MCF 10A (cell line): Measurements from ENCODE around the gene UBXN11. TPM values are rescaled to one million over a fixed set of nuclear protein-coding genes. Genes with fewer than 3 reads are reported as not detected.

Experiments
- BruUV-seq: library from RNA; stranded (reverse); fragments of 400-500 nt; replicated peaks from 2 replicates; lab custom pipeline; 2021; lab: Mats Ljungman, UMichigan
- CTCF ChIA-PET: fragments of 300-600 bp; sonication (Branson Sonifier 250); formaldehyde crosslinking; extraction: SDS; loops from one replicate; lab custom pipeline; 2021; ENCODE audit warnings: antibody characterized with exemption, inconsistent platforms; lab: Yijun Ruan, JAX
- POLR2A ChIA-PET: fragments of 300-600, 350-650 bp; sonication (Branson Sonifier 250); formaldehyde crosslinking; extraction: SDS; loops from one replicate; lab custom pipeline; 2020; ENCODE audit warnings: antibody characterized with exemption, inconsistent platforms; lab: Yijun Ruan, JAX
- DNase-seq: peaks from one replicate; pipeline ENCODE4 v3.0.0-alpha.2; 2018; ENCODE audit not compliant: unreplicated experiment
- H3K27ac Mint-ChIP-seq: one replicate; pipeline ENCODE4 v1.8.0; 2022; ENCODE audit warnings: mild to moderate bottlenecking, low read depth, mixed read lengths; ENCODE audit not compliant: unreplicated experiment
- H3K27me3 Mint-ChIP-seq: one replicate; pipeline ENCODE4 v1.8.0; 2022; ENCODE audit warnings: mixed read lengths; ENCODE audit not compliant: insufficient read depth, unreplicated experiment
- H3K36me3 Mint-ChIP-seq: one replicate; pipeline ENCODE4 v1.8.0; 2022; ENCODE audit warnings: mild to moderate bottlenecking, moderate library complexity, mixed read lengths; ENCODE audit not compliant: insufficient read depth, unreplicated experiment
- H3K4me1 Mint-ChIP-seq: one replicate; pipeline ENCODE4 v1.8.0; 2022; ENCODE audit warnings: mixed read lengths; ENCODE audit not compliant: insufficient read depth, unreplicated experiment
- H3K4me3 Mint-ChIP-seq: one replicate; pipeline ENCODE4 v1.8.0; 2022; ENCODE audit warnings: mild to moderate bottlenecking, moderate library complexity, mixed read lengths; ENCODE audit not compliant: unreplicated experiment
- H3K9me3 Mint-ChIP-seq: one replicate; pipeline ENCODE4 v1.8.0; 2022; ENCODE audit warnings: mixed read lengths; ENCODE audit not compliant: unreplicated experiment
- intact Hi-C: fragments of 100-400 bp; cut with micrococcal nuclease; formaldehyde crosslinking; loops from 2 replicates; pipeline ENCODE4 v1.14.1; 2022
- total RNA-seq: library from RNA; stranded (reverse); gene quantifications from 2 replicates; pipeline ENCODE4 v1.2.3, GENCODE V29; 2022
- TF ChIP-seq, protein P1 (sequence below): fragments of 200-600 bp; IDR thresholded peaks from one replicate; pipeline ENCODE4 v1.8.0; 2022; ENCODE audit warnings: antibody characterized with exemption, mild to moderate bottlenecking; ENCODE audit not compliant: unreplicated experiment

Gene UBXN11
- total RNA-seq, 1 experiment from 2014 or later, result 17.7 TPM

DNA sequence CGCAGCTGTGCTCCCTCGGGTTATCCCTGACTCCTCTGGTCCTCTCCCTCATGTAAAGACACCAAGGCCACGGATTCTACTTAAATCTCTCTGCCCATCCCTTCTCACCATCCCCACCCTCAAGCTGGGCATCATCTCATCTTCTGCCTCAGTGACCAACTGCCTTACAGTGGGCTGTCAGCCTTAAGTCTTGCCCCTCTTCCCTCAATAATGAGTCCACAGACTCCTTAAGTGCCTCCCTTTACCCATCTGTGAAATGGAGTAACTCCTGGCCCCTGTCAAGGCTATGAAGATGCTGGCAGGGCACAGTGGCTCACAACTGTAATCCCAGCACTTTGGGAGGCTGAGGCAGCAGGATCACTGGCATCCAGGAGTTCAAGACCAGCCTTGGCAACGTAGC lies 14.5 kb downstream of the UBXN11 start:
- Mint-ChIP-seq H3K36me3 (peaks cover 5% of the 10 kb centered on the region), H3K9me3 (no peaks in the 10 kb centered on the region), H3K4me1 (no peaks in the 10 kb centered on the region), H3K4me3 (no peak overlapping the region), H3K27ac (no peak overlapping the region), H3K27me3 (no peaks in the 10 kb centered on the region)
- CTCF ChIA-PET, result interaction anchor here (0.7 kb wide), 1 partner anchor 38 kb away, joined by 3 read pairs; no protein-coding TSS in a partner anchor
- TF ChIP-seq, protein P1, sequence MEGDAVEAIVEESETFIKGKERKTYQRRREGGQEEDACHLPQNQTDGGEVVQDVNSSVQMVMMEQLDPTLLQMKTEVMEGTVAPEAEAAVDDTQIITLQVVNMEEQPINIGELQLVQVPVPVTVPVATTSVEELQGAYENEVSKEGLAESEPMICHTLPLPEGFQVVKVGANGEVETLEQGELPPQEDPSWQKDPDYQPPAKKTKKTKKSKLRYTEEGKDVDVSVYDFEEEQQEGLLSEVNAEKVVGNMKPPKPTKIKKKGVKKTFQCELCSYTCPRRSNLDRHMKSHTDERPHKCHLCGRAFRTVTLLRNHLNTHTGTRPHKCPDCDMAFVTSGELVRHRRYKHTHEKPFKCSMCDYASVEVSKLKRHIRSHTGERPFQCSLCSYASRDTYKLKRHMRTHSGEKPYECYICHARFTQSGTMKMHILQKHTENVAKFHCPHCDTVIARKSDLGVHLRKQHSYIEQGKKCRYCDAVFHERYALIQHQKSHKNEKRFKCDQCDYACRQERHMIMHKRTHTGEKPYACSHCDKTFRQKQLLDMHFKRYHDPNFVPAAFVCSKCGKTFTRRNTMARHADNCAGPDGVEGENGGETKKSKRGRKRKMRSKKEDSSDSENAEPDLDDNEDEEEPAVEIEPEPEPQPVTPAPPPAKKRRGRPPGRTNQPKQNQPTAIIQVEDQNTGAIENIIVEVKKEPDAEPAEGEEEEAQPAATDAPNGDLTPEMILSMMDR, result no peak
- BruUV-seq, result no TSS peak
- POLR2A ChIA-PET, result interaction anchor here (0.9 kb wide), 1 partner anchor 14 kb away, joined by 3 read pairs; no protein-coding TSS in a partner anchor
- intact Hi-C loops, result no loop called here
- DNase-seq, result no peak

DNA sequence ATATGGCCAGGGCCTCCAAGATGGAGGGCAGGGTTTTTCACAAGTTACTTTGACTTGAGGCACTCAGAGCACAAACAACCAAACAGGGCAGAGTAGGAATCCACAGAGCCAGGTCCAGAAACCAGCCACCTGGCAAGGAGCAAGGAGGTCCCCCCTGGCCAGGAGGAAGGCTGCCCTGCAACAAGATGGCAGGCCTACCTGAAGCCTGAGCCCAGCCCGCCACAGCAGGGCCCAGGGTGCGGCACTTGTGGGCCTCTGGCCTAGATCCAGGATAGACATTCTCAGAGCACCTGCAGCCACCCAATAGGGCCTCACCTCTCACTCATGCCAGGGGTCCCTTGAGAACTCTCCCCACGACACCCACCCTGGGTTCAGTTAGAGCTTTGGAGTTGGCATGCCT lies 15.0 kb downstream of the UBXN11 start:
- intact Hi-C loops, result no loop called here

DNA sequence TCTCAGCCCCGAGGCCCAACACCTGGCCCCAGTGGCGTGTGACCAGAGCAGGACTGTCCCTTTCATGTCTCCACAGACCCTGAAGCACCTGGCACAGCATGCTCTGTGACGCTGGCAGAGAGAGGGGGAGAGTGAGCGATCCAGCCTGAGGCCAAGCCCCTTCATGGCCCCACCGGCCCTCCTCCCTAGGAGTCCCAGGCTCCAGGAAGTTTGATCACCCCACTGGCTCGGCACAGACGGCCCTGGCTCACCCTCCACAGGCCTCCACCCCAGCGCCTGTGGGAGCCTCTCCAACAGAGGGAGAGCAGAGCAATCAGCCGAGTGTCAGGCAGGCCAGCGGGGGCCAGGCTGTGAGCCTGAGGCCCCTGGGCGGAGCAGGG lies 15.6 kb downstream of the UBXN11 start:
- ChIA-PET POLR2A (interaction anchor here (0.6 to 2.6 kb wide), 2 partner anchors 8 to 11 kb away, joined by 4 to 9 read pairs; partner anchors contain the start of gene SH3BGRL3), CTCF (interaction anchor here (1.0 kb wide), 1 partner anchor 15 kb away, joined by 4 read pairs; no protein-coding TSS in a partner anchor)
- Mint-ChIP-seq H3K9me3 (no peaks in the 10 kb centered on the region), H3K27me3 (no peaks in the 10 kb centered on the region), H3K4me1 (no peaks in the 10 kb centered on the region), H3K27ac (no peak overlapping the region), H3K4me3 (no peak overlapping the region), H3K36me3 (peaks cover 5% of the 10 kb centered on the region)
- TF ChIP-seq, protein P1, result no peak
- intact Hi-C loops, result no loop called here
- DNase-seq, result no peak
- BruUV-seq, result no TSS peak

More for the DNA sequence above, 15.0 kb downstream of the UBXN11 start:
- H3K4me3 Mint-ChIP-seq, result no peak overlapping the region
- no peaks in the 10 kb centered on the region for H3K9me3 Mint-ChIP-seq
- no TSS peak for BruUV-seq
- peaks cover 5% of the 10 kb centered on the region for H3K36me3 Mint-ChIP-seq
- no peak for DNase-seq
- TF ChIP-seq, protein P1, result no peak
- ChIA-PET CTCF (no interaction called here), POLR2A (no interaction called here)
- H3K27me3 Mint-ChIP-seq, result no peaks in the 10 kb centered on the region
- H3K4me1 Mint-ChIP-seq, result no peaks in the 10 kb centered on the region
- H3K27ac Mint-ChIP-seq, result no peak overlapping the region

DNA sequence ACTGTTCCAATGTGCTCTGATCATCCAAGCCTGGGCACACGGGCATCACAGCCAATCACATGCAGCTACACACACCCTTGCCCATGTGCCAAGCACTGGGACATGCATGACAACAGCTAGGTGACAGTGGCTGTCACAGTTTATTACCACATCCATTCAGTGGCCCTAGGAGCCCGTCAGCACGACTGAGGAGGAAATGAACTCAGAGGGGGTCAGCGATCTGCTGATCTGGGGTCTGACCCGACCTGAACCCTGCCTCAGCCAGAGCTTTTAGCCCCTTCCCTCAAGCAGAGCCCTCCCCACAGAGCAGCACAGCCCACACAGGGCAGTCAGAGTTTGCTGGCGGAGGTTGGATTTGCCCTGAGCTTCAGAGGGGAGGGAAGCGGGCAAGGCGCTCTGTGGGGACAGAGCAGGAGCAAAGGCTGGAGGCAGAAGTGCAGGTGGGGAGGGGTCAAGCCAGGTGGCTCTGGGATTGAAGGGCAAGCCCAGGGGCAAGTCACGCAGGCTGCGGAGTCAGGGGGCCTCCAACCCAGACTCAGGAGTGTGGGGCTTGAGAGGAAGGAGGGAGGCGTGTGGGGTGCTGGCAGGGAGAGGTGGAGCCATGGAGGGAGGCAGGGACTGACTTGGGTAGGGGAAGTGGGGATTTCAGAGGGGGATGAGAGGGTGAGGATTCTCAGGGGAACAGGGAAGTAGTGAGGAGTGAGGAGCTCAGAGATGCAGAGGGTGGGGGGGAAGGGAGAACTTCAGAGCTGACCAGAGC lies 16.1 kb downstream of the UBXN11 start:
- Mint-ChIP-seq H3K27me3 (no peaks in the 10 kb centered on the region), H3K4me3 (no peak overlapping the region), H3K9me3 (no peaks in the 10 kb centered on the region), H3K27ac (no peak overlapping the region), H3K4me1 (peaks cover under 1% of the 10 kb centered on the region), H3K36me3 (peaks cover 5% of the 10 kb centered on the region)
- intact Hi-C loops, result no loop called here
- ChIA-PET CTCF (interaction anchor here (0.6 to 1.0 kb wide), 3 partner anchors 9 to 634 kb away, joined by 3 to 6 read pairs (median 4); no protein-coding TSS in a partner anchor), POLR2A (interaction anchor here (0.6 to 2.6 kb wide), 3 partner anchors 9 to 480 kb away, joined by 3 to 9 read pairs (median 4); partner anchors contain the start of gene SH3BGRL3)
- TF ChIP-seq, protein P1, result no peak
- DNase-seq, result no peak
- BruUV-seq, result no TSS peak
